K562 (cell line): ENCODE results near the gene CDCA3.

Experiments
- BMI1 ChIP-seq: fragments of 150-350 bp; IDR thresholded peaks from 2 replicates; pipeline ENCODE4 v1.6.1; 2014; ENCODE audit warnings: low read length
- EZH2 ChIP-seq: IDR thresholded peaks from 2 replicates; pipeline ENCODE4 v1.6.1; 2012; ENCODE audit warnings: low read depth, mild to moderate bottlenecking, inconsistent platforms, low read length, borderline replicate concordance
- JUN ChIP-seq, 2 experiments: sonication (generic) in 1 of 2; formaldehyde crosslinking in 1 of 2; IDR thresholded peaks; 2 replicates each; pipeline versions ENCODE4 v1.6.1 to v1.8.0; 2012 to 2022; ENCODE audit warnings: borderline replicate concordance in 2 of 2, mild to moderate bottlenecking in 2 of 2, improper control_type of control experiment in 1 of 2, low read depth in 1 of 2, low read length in 1 of 2, missing genetic modification reagents in 1 of 2
- LEF1 ChIP-seq: fragments of 450-650 bp; IDR thresholded peaks from 2 replicates; pipeline ENCODE4 v1.6.1; 2016; ENCODE audit warnings: mild to moderate bottlenecking
- NR4A1 ChIP-seq, 2 experiments: fragments of 250-450 bp in 1 of 2; fragments of 450-650 bp in 1 of 2; sonication (Bioruptor Pico) in 1 of 2; IDR thresholded peaks; 2 replicates each; pipeline versions ENCODE4 v1.4.0 to v1.6.1; 2016 to 2020; ENCODE audit warnings: mild to moderate bottlenecking in 2 of 2, missing compliant biosample characterization in 1 of 2, missing genetic modification characterization in 1 of 2, moderate library complexity in 1 of 2
- PHF8 ChIP-seq: fragments of 200-600 bp; sonication (generic); IDR thresholded peaks from 2 replicates; pipeline ENCODE4 v1.6.1; 2012; ENCODE audit warnings: mixed run types, mild to moderate bottlenecking, inconsistent platforms, low read length, moderate library complexity, borderline replicate concordance
- POLR2A ChIP-seq: fragments of 450-650 bp; conservative IDR thresholded peaks from 2 replicates; pipeline ENCODE4 v1.6.1; 2016
- POLR2AphosphoS5 ChIP-seq: IDR thresholded peaks from 2 replicates; pipeline ENCODE4 v1.6.1; 2011; ENCODE audit warnings: mild to moderate bottlenecking, low read depth, low read length, moderate library complexity; ENCODE audit not compliant: control insufficient read depth, insufficient read depth
- RERE ChIP-seq: sonication (generic); formaldehyde crosslinking; IDR thresholded peaks from 2 replicates; pipeline ENCODE4 v1.8.0; 2023; ENCODE audit warnings: missing genetic modification reagents, mild to moderate bottlenecking, borderline replicate concordance
- XRCC4 ChIP-seq: IDR thresholded peaks from one replicate; pipeline ENCODE4 v1.6.1; 2011; ENCODE audit not compliant: insufficient read depth, insufficient read length; ENCODE audit errors: extremely low read depth
- XRCC5 ChIP-seq: fragments of 200-400 bp; formaldehyde crosslinking; IDR thresholded peaks from 2 replicates; pipeline ENCODE4 v1.6.1; 2017; ENCODE audit warnings: low read depth, mild to moderate bottlenecking, low read length
- YY1 ChIP-seq, 3 experiments: IDR thresholded peaks; 2 replicates each; pipeline ENCODE4 v1.6.1; 2011; ENCODE audit warnings: low read length in 2 of 3, mild to moderate bottlenecking in 2 of 3, moderate library complexity in 2 of 3, borderline replicate concordance in 1 of 3, control low read depth in 1 of 3, low read depth in 1 of 3; ENCODE audit not compliant: insufficient read depth in 3 of 3, insufficient replicate concordance in 2 of 3, control insufficient read depth in 1 of 3, insufficient read length in 1 of 3; ENCODE audit errors: extremely low read depth in 1 of 3
- TF ChIP-seq, protein P1 (sequence below), 3 experiments: IDR thresholded peaks in 2 of 3; conservative IDR thresholded peaks in 1 of 3; 2 replicates each; pipeline ENCODE4 v1.5.1; 2011 to 2012; ENCODE audit warnings: low read length in 3 of 3, mild to moderate bottlenecking in 3 of 3, control low read depth in 2 of 3, improper control_type of control experiment in 1 of 3, inconsistent platforms in 1 of 3, low read depth in 1 of 3, mixed read lengths in 1 of 3, moderate library complexity in 1 of 3; ENCODE audit not compliant: insufficient read depth in 2 of 3

GRCh38 chr12:6851921-6852650 is 1.0 kb upstream of the CDCA3 start, which contains the start of gene USP5:
- TF ChIP-seq POLR2A (peak; percentile 79), BMI1 (no peak), EZH2 (no peak), YY1 (IDR thresholded peaks at IDR 0.05; ENCODE audit: borderline replicate concordance in 1 of 3, control insufficient read depth in 1 of 3, extremely low read depth in 1 of 3, insufficient read depth in 3 of 3, insufficient read length in 1 of 3, insufficient replicate concordance in 2 of 3, low read depth in 1 of 3, low read length in 2 of 3) (peak; percentile 56 to 91 (median 76)), PHF8 (peak; percentile 83), NR4A1 (CRISPR knock-in tag; IDR thresholded peaks at IDR 0.05) (0 out of 2 replicates have a peak, but pooled peaks have one; percentile 46), NR4A1 (tag; IDR thresholded peaks at IDR 0.05) (peak; percentile 95), POLR2AphosphoS5 (no peak; the same call in 1 of the 2 replicates), JUN (IDR thresholded peaks at IDR 0.05; ENCODE audit: borderline replicate concordance, low read depth, low read length) (no peak), JUN (CRISPR knock-in tag; IDR thresholded peaks at IDR 0.05; ENCODE audit: borderline replicate concordance) (no peak), XRCC5 (no peak), LEF1 (no peak), XRCC4 (no peak), RERE (CRISPR knock-in tag) (no peak)
- TF ChIP-seq, protein P1, sequence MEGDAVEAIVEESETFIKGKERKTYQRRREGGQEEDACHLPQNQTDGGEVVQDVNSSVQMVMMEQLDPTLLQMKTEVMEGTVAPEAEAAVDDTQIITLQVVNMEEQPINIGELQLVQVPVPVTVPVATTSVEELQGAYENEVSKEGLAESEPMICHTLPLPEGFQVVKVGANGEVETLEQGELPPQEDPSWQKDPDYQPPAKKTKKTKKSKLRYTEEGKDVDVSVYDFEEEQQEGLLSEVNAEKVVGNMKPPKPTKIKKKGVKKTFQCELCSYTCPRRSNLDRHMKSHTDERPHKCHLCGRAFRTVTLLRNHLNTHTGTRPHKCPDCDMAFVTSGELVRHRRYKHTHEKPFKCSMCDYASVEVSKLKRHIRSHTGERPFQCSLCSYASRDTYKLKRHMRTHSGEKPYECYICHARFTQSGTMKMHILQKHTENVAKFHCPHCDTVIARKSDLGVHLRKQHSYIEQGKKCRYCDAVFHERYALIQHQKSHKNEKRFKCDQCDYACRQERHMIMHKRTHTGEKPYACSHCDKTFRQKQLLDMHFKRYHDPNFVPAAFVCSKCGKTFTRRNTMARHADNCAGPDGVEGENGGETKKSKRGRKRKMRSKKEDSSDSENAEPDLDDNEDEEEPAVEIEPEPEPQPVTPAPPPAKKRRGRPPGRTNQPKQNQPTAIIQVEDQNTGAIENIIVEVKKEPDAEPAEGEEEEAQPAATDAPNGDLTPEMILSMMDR (IDR thresholded peaks at IDR 0.05 in 2 of 3, conservative IDR thresholded peaks at IDR 0.05 in 1 of 3; ENCODE audit: insufficient read depth in 2 of 3, low read depth in 1 of 3, low read length in 3 of 3) = 0 out of 6 replicates have a peak, but pooled peaks of 1 of the 3 experiments have one; percentile 1
